A549 (cell line): Measurements from ENCODE around the gene MARS1. TPM values are rescaled to one million over a fixed set of nuclear protein-coding genes. Genes with fewer than 3 reads are reported as not detected.

ENCODE experiments used
- ATAC-seq, 2 experiments: fragments of 200-7000 bp in 1 of 2; fragments of >200 bp in 1 of 2; cut with Nextera tagmentation in 1 of 2; cut with Tn5 transposase in 1 of 2; 3 replicates each; pipeline versions ENCODE4 v1.8.0 to v1.9.1; 2018 to 2020; ENCODE audit warnings: mild to moderate bottlenecking in 1 of 2, moderate library complexity in 1 of 2
- CTCF ChIA-PET: fragments of 300-600 bp; sonication (Branson Sonifier 250); formaldehyde crosslinking; extraction: SDS; loops from one replicate; lab custom pipeline; 2021; ENCODE audit warnings: antibody characterized with exemption, inconsistent platforms; lab: Yijun Ruan, JAX
- POLR2A ChIA-PET: fragments of 350-600 bp; formaldehyde crosslinking; extraction: SDS; loops from one replicate; lab custom pipeline; 2021; ENCODE audit warnings: antibody characterized with exemption, inconsistent platforms; lab: Yijun Ruan, JAX
- DNase-seq, 2 experiments: peaks; one replicate each; pipeline versions ENCODE4 v3.0.0 to v3.0.0-alpha.2; 2011 to 2016; ENCODE audit warnings: low read depth in 1 of 2, low spot score in 1 of 2
- FAIRE-seq: peaks from 2 replicates; lab custom pipeline; 2011; peaks lifted over from hg19 to GRCh38; lab: Jason Lieb, UNC
- H3K27ac ChIP-seq, 2 experiments: fragments of >200 bp; sonication (Bioruptor Twin); formaldehyde crosslinking; 3 replicates each; pipeline ENCODE4 v1.5.1; 2016 to 2017
- H3K4me1 ChIP-seq: fragments of >200 bp; sonication (Bioruptor Twin); formaldehyde crosslinking; 3 replicates; pipeline ENCODE4 v1.6.1; 2016
- H3K4me2 ChIP-seq: fragments of >200 bp; sonication (Bioruptor Twin); formaldehyde crosslinking; 3 replicates; pipeline ENCODE4 v1.6.1; 2016
- H3K4me3 ChIP-seq: fragments of >200 bp; sonication (Bioruptor Twin); formaldehyde crosslinking; 3 replicates; pipeline ENCODE4 v1.5.1; 2016
- H3K9me3 ChIP-seq: fragments of >200 bp; sonication (Bioruptor Twin); formaldehyde crosslinking; 3 replicates; pipeline ENCODE4 v1.6.1; 2016
- CEBPB ChIP-seq, 2 experiments: fragments of >200 bp in 1 of 2; sonication (Bioruptor Twin) in 1 of 2; formaldehyde crosslinking in 1 of 2; IDR thresholded peaks; 2 replicates each; pipeline ENCODE4 v1.6.1; 2012 to 2016
- CHD4 ChIP-seq: fragments of 200-600 bp; sonication (generic); IDR thresholded peaks from 2 replicates; pipeline ENCODE4 v1.6.1; 2016; ENCODE audit warnings: antibody characterized with exemption, mild to moderate bottlenecking, borderline replicate concordance
- EHF ChIP-seq: fragments of 250-450 bp; sonication (Bioruptor Pico); IDR thresholded peaks from 2 replicates; pipeline ENCODE4 v1.5.0; 2020; ENCODE audit warnings: mild to moderate bottlenecking
- EHMT2 ChIP-seq: fragments of 200-600 bp; sonication (generic); IDR thresholded peaks from 2 replicates; pipeline ENCODE4 v1.6.1; 2016; ENCODE audit warnings: antibody characterized with exemption, low read depth, mild to moderate bottlenecking, moderate library complexity
- EP300 ChIP-seq, 2 experiments: fragments of >200 bp; sonication (Bioruptor Twin); formaldehyde crosslinking; IDR thresholded peaks; 2 replicates in 1 of 2; 3 replicates in 1 of 2; pipeline ENCODE4 v1.6.1; 2016 to 2017
- HDAC2 ChIP-seq: fragments of 200-600 bp; sonication (generic); IDR thresholded peaks from 2 replicates; pipeline ENCODE4 v1.6.1; 2016
- HEYL ChIP-seq: fragments of 250-450 bp; sonication (Bioruptor Pico); IDR thresholded peaks from 2 replicates; pipeline ENCODE4 v1.8.0; 2021; ENCODE audit warnings: mild to moderate bottlenecking, moderate library complexity
- HOXA7 ChIP-seq: fragments of 250-450 bp; sonication (Bioruptor Pico); IDR thresholded peaks from 2 replicates; pipeline ENCODE4 v1.5.0; 2020; ENCODE audit warnings: mild to moderate bottlenecking, moderate library complexity
- JUN ChIP-seq, 2 experiments: fragments of >200 bp; sonication (Bioruptor Twin); formaldehyde crosslinking; IDR thresholded peaks; 2 replicates in 1 of 2; 3 replicates in 1 of 2; pipeline ENCODE4 v1.6.1; 2016 to 2017
- NPAS2 ChIP-seq: fragments of 250-450 bp; sonication (Bioruptor Pico); IDR thresholded peaks from 2 replicates; pipeline ENCODE4 v1.8.0; 2022; ENCODE audit warnings: mild to moderate bottlenecking, moderate library complexity, borderline replicate concordance
- POLR2A ChIP-seq: IDR thresholded peaks from 2 replicates; pipeline ENCODE4 v1.6.1; 2012; ENCODE audit warnings: mild to moderate bottlenecking, low read length
- RAD21 ChIP-seq, 2 experiments: fragments of >200 bp in 1 of 2; sonication (Bioruptor Twin) in 1 of 2; formaldehyde crosslinking in 1 of 2; IDR thresholded peaks in 1 of 2; conservative IDR thresholded peaks in 1 of 2; 2 replicates in 1 of 2; 3 replicates in 1 of 2; pipeline ENCODE4 v1.6.1; 2012 to 2018; ENCODE audit warnings: inconsistent platforms in 1 of 2
- RCOR1 ChIP-seq: fragments of 150-350 bp; IDR thresholded peaks from 2 replicates; pipeline ENCODE4 v1.6.1; 2014; ENCODE audit warnings: antibody characterized with exemption, low read length, low read depth
- RNF2 ChIP-seq: fragments of 200-600 bp; sonication (generic); IDR thresholded peaks from 2 replicates; pipeline ENCODE4 v1.6.1; 2016; ENCODE audit warnings: low read depth, mild to moderate bottlenecking, antibody characterized with exemption, moderate library complexity, borderline replicate concordance
- TP53 ChIP-seq: fragments of 250-450 bp; sonication (Bioruptor Pico); IDR thresholded peaks from 2 replicates; pipeline ENCODE4 v1.5.0; 2021; ENCODE audit warnings: mild to moderate bottlenecking, moderate library complexity
- ZC3H11A ChIP-seq: fragments of 450-650 bp; IDR thresholded peaks from 2 replicates; pipeline ENCODE4 v1.6.1; 2014; ENCODE audit warnings: antibody characterized with exemption, mild to moderate bottlenecking
- ZFP36 ChIP-seq: fragments of 450-650 bp; IDR thresholded peaks from 2 replicates; pipeline ENCODE4 v1.6.1; 2014; ENCODE audit warnings: borderline replicate concordance; ENCODE audit not compliant: partially characterized antibody
- WGBS: methylation state at CpG from one replicate; pipeline ENCODE4 v1.1.6; 2017; ENCODE audit errors: missing lambda C conversion rate; 5-methylcytosine and 5-hydroxymethylcytosine counted together
- polyA plus RNA-seq, 4 experiments: library from polyadenylated mRNA; depleted of rRNA in 3 of 4; stranded (reverse); fragments of >200 nt; fragmentation: RNase III in 1 of 4; extraction: RNeasy Plus Mini Kit Qiagen cat#74134 plus additional on column Dnase treatment in 1 of 4; gene quantifications; 2 replicates in 3 of 4; 3 replicates in 1 of 4; pipeline ENCODE4 v1.2.3, GENCODE V29; 2011 to 2017
- TF ChIP-seq, protein P1 (sequence below): fragments of 250-450 bp; sonication (Bioruptor Pico); IDR thresholded peaks from 2 replicates; pipeline ENCODE4 v1.5.0; 2021; ENCODE audit warnings: mild to moderate bottlenecking, moderate library complexity, borderline replicate concordance
- TF ChIP-seq, protein P2 (sequence below): fragments of 150-350 bp; IDR thresholded peaks from 2 replicates; pipeline ENCODE4 v1.6.1; 2014; ENCODE audit warnings: low read depth, mild to moderate bottlenecking, low read length
- TF ChIP-seq, protein P3 (sequence below): fragments of >200 bp; sonication (Bioruptor Twin); formaldehyde crosslinking; IDR thresholded peaks from 2 replicates; pipeline ENCODE4 v1.6.1; 2016
- TF ChIP-seq, protein P4 (sequence below): fragments of 200-600 bp; sonication (generic); IDR thresholded peaks from 2 replicates; pipeline ENCODE4 v1.6.1; 2016; ENCODE audit warnings: antibody characterized with exemption, mild to moderate bottlenecking, moderate library complexity

MARS1 gene
- polyA plus RNA-seq, 2 of the 4 experiments (the other 2 are of a cell fraction), result 227 to 372 TPM

DNA sequence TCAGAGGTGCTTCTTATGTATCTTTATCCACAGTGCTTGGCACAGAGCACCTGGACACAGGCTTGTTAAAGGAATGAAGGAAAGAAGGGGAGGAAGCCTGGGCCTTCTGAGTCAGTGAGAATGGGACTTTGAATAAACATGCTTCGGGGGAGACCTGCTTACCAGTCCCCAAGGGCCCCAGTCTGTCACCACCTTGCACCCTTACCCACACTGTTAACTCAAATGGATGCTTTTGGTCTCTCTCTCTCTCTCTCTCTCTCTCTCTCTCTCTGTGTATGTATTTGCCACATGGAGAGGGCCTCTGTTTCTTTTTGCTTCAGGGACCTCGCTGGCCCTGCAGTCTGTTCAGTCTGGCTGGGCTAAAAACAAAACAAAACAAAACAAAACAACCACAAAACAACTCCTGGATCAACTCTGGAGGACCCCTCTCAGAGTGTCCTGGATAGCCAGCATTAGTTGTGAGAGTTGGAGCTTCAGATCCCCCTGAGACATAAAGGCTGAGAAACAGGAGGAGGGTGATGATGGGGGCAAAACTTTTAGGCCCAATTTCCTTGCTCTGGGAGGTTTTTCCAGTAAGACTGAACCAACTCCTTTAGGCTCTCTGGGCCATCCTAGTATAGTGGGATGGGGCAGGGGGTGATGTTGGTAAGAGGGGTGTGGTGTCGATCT, 63.9 kb downstream of the MARS1 start:
- H3K27ac ChIP-seq, result peak overlapping the region in 1 of 2 experiments; percentile 12; a peak in 1 of 6 replicates
- peaks cover 18% of the 10 kb centered on the region; the same call in 2 of the 3 replicates for H3K4me1 ChIP-seq
- CTCF ChIA-PET, result interaction anchor here (0.7 to 4.8 kb wide), 4 partner anchors 22 to 185 kb away, joined by 3 to 18 read pairs (median 4); no protein-coding TSS in a partner anchor
- 55% methylated on average over 3 of the region's 3 CpGs for WGBS
- H3K4me2 ChIP-seq, result no peak overlapping the region
- DNase-seq, result no peak
- TF ChIP-seq POLR2A, result no peak
- TF ChIP-seq, all 56 proteins: peak for 0
- no peak for FAIRE-seq
- no peak for ATAC-seq
- H3K9me3 ChIP-seq, result no peaks in the 10 kb centered on the region
- POLR2A ChIA-PET, result no interaction called here
- H3K4me3 ChIP-seq, result no peak overlapping the region

DNA sequence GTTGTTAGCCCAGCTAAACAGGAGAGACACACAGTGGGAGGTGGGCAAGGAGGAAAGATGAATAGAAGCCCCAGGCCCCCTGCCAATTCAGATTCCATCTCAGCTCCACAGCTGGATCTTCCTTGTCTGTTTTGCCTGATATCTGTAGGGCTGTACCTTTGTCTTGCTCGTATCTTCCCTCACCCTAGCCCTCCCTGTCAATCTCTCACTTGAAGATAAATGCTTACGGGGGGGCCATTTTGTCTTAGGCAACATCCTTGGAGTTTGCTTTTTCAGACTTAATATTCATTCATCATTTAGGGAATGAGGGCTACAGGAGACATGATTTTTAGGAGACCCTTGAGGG, 64.4 kb downstream of the MARS1 start:
- no peak overlapping the region for H3K4me3 ChIP-seq
- no peak for FAIRE-seq
- peaks cover 18% of the 10 kb centered on the region; the same call in 2 of the 3 replicates for H3K4me1 ChIP-seq
- no peak for DNase-seq
- peak overlapping the region; percentile 22; the same call in 2 of the 3 replicates for H3K4me2 ChIP-seq
- H3K9me3 ChIP-seq, result no peaks in the 10 kb centered on the region
- H3K27ac ChIP-seq, result peak overlapping the region in 1 of 2 experiments; percentile 7; a peak in 1 of 6 replicates
- POLR2A ChIA-PET, result no interaction called here
- ATAC-seq, result no peak
- CTCF ChIA-PET, result interaction anchor here (0.7 to 4.8 kb wide), 7 partner anchors 21 to 184 kb away, joined by 3 to 18 read pairs (median 3); no protein-coding TSS in a partner anchor
- 76% methylated on average over 2 of the region's 2 CpGs for WGBS
- TF ChIP-seq TP53 (CRISPR knock-in tag) (no peak), RNF2 (no peak), ZC3H11A (no peak), HEYL (no peak), EHF (CRISPR knock-in tag) (no peak), RAD21 (conservative IDR thresholded peaks at IDR 0.05 in 1 of 2, IDR thresholded peaks at IDR 0.05 in 1 of 2) (no peak), HDAC2 (no peak), ZFP36 (no peak)
- TF ChIP-seq, protein P1, sequence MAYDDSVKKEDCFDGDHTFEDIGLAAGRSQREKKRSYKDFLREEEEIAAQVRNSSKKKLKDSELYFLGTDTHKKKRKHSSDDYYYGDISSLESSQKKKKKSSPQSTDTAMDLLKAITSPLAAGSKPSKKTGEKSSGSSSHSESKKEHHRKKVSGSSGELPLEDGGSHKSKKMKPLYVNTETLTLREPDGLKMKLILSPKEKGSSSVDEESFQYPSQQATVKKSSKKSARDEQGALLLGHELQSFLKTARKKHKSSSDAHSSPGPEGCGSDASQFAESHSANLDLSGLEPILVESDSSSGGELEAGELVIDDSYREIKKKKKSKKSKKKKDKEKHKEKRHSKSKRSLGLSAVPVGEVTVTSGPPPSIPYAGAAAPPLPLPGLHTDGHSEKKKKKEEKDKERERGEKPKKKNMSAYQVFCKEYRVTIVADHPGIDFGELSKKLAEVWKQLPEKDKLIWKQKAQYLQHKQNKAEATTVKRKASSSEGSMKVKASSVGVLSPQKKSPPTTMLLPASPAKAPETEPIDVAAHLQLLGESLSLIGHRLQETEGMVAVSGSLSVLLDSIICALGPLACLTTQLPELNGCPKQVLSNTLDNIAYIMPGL (CRISPR knock-in tag), result no peak
- TF ChIP-seq, protein P2, sequence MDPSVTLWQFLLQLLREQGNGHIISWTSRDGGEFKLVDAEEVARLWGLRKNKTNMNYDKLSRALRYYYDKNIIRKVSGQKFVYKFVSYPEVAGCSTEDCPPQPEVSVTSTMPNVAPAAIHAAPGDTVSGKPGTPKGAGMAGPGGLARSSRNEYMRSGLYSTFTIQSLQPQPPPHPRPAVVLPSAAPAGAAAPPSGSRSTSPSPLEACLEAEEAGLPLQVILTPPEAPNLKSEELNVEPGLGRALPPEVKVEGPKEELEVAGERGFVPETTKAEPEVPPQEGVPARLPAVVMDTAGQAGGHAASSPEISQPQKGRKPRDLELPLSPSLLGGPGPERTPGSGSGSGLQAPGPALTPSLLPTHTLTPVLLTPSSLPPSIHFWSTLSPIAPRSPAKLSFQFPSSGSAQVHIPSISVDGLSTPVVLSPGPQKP, result no peak

DNA sequence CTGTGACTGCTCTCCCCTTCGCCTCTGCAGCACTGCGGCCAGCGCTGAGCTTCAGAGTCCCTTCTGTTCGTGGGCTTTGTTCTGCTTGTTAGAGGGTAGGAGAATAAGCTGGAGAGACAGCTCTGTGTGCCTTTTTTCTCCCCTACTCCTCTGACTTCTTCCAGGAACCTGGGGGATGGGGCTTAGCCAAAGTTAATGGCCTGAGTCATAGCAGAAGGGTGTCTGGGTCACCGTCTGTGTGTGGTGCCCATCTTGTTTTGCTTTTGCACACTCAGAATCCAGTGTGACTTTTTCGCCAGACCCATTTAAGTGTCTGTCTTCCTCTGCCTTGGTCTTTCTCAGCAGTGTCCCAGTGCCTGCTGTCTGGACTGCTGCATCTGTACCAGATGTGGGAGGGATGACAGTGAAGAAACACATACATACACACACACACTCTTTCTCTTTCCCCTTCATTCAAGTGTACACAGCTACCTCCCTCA, 65.0 kb downstream of the MARS1 start:
- no peak overlapping the region for H3K4me3 ChIP-seq
- CTCF ChIA-PET, result interaction anchor here (0.8 to 4.8 kb wide), 7 partner anchors 21 to 184 kb away, joined by 3 to 18 read pairs (median 3); no protein-coding TSS in a partner anchor
- H3K27ac ChIP-seq, result peak overlapping the region in 1 of 2 experiments; percentile 7; a peak in 1 of 6 replicates
- POLR2A ChIA-PET, result no interaction called here
- H3K9me3 ChIP-seq, result no peaks in the 10 kb centered on the region
- peaks cover 15% of the 10 kb centered on the region; the same call in 2 of the 3 replicates for H3K4me1 ChIP-seq
- 66% methylated on average over 6 of the region's 6 CpGs for WGBS
- H3K4me2 ChIP-seq, result peak overlapping the region; percentile 22; the same call in 2 of the 3 replicates
- no peak for DNase-seq
- FAIRE-seq, result no peak
- peak; percentile 30 to 33; a peak in 4 of 6 replicates for ATAC-seq
- TF ChIP-seq, protein P3, sequence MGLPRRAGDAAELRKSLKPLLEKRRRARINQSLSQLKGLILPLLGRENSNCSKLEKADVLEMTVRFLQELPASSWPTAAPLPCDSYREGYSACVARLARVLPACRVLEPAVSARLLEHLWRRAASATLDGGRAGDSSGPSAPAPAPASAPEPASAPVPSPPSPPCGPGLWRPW, result no peak
- TF ChIP-seq, protein P4, sequence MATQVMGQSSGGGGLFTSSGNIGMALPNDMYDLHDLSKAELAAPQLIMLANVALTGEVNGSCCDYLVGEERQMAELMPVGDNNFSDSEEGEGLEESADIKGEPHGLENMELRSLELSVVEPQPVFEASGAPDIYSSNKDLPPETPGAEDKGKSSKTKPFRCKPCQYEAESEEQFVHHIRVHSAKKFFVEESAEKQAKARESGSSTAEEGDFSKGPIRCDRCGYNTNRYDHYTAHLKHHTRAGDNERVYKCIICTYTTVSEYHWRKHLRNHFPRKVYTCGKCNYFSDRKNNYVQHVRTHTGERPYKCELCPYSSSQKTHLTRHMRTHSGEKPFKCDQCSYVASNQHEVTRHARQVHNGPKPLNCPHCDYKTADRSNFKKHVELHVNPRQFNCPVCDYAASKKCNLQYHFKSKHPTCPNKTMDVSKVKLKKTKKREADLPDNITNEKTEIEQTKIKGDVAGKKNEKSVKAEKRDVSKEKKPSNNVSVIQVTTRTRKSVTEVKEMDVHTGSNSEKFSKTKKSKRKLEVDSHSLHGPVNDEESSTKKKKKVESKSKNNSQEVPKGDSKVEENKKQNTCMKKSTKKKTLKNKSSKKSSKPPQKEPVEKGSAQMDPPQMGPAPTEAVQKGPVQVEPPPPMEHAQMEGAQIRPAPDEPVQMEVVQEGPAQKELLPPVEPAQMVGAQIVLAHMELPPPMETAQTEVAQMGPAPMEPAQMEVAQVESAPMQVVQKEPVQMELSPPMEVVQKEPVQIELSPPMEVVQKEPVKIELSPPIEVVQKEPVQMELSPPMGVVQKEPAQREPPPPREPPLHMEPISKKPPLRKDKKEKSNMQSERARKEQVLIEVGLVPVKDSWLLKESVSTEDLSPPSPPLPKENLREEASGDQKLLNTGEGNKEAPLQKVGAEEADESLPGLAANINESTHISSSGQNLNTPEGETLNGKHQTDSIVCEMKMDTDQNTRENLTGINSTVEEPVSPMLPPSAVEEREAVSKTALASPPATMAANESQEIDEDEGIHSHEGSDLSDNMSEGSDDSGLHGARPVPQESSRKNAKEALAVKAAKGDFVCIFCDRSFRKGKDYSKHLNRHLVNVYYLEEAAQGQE, result no peak
- TF ChIP-seq, protein P2, result no peak
- no peak for TF ChIP-seq EP300 (IDR thresholded peaks at IDR 0.05)
- TF ChIP-seq CHD4, result no peak
- TF ChIP-seq RCOR1, result no peak
- TF ChIP-seq HEYL, result no peak
- no peak for TF ChIP-seq HOXA7 (CRISPR knock-in tag)
- no peak for TF ChIP-seq CEBPB (IDR thresholded peaks at IDR 0.05)
- TF ChIP-seq HDAC2, result no peak
- no peak for TF ChIP-seq NPAS2 (CRISPR knock-in tag)
- TF ChIP-seq JUN (IDR thresholded peaks at IDR 0.05), result no peak
- no peak for TF ChIP-seq EHMT2
